Stimulated activated CD4-positive, alpha-beta T cell treated with anti-CD3 and anti-CD28 coated beads, TNF-alpha, amount 100 ng/mL, for 48 hours (primary cell): ENCODE results near the gene UNCX.
"Not testable (repeated sequence)": the region's sequence is repeated elsewhere in the genome, so short reads cannot be mapped to it uniquely, and the experiment has no call there.

Experiments used
- DNase-seq, 3 donors: peaks; one replicate each; pipeline ENCODE4 v3.0.0-alpha.2; 2020; ENCODE audit warnings: low read depth in 3 of 3

UNCX gene

GRCh38 chr7:1257863-1258262 is 25.2 kb downstream of the UNCX start:
- no peak for DNase-seq

- no peak for DNase-seq
Observed at GRCh38 chr7:1259621-1260243, 27.1 kb downstream of the UNCX start.

- no peak for DNase-seq
Observed at GRCh38 chr7:1260244-1260635, 27.6 kb downstream of the UNCX start.

GRCh38 chr7:1261036-1261435 is 28.4 kb downstream of the UNCX start:
- DNase-seq: not testable (repeated sequence)

GRCh38 chr7:1262441-1262840 is 29.8 kb downstream of the UNCX start:
- no peak for DNase-seq

GRCh38 chr7:1263391-1263951 is 30.8 kb downstream of the UNCX start:
- DNase-seq: no peak

GRCh38 chr7:1264345-1265280 is 31.9 kb downstream of the UNCX start:
- DNase-seq: no peak

GRCh38 chr7:1267016-1267900 is 34.6 kb downstream of the UNCX start:
- DNase-seq: no peak

GRCh38 chr7:1268076-1268815 is 35.6 kb downstream of the UNCX start:
- DNase-seq: no peak

GRCh38 chr7:1268866-1269265 is 36.2 kb downstream of the UNCX start:
- no peak for DNase-seq

- DNase-seq: no peak
Observed at GRCh38 chr7:1269336-1269890, 36.7 kb downstream of the UNCX start.

GRCh38 chr7:1270181-1270580 is 37.5 kb downstream of the UNCX start:
- no peak for DNase-seq

GRCh38 chr7:1271046-1271445 is 38.4 kb downstream of the UNCX start:
- no peak for DNase-seq

GRCh38 chr7:1271656-1272055 is 39.0 kb downstream of the UNCX start:
- DNase-seq: no peak

- DNase-seq: not testable (repeated sequence)
Observed at GRCh38 chr7:1272136-1272535, 39.5 kb downstream of the UNCX start.

- DNase-seq: no peak
Observed at GRCh38 chr7:1274121-1274875, 41.6 kb downstream of the UNCX start.

- DNase-seq: no peak
Observed at GRCh38 chr7:1274876-1275375, 42.3 kb downstream of the UNCX start.

GRCh38 chr7:1275451-1276381 is 43.0 kb downstream of the UNCX start:
- DNase-seq: no peak
